Panc1 (cell line): ENCODE measurements around the gene LGALS1. TPM values are rescaled to one million over a fixed set of nuclear protein-coding genes. Genes with fewer than 3 reads are reported as not detected.

ENCODE experiments used
- ATAC-seq: fragments of 200-7000 bp; cut with Tn5 transposase; 2 replicates; pipeline ENCODE4 v1.9.1; 2020; ENCODE audit warnings: mild to moderate bottlenecking, moderate library complexity
- BruUV-seq: library from RNA; stranded (reverse); fragments of 400-500 nt; replicated peaks from 2 replicates; lab custom pipeline; 2021; lab: Mats Ljungman, UMichigan
- CTCF ChIA-PET: fragments of 300-600 bp; sonication (Branson Sonifier 250); formaldehyde crosslinking; loops from one replicate; lab custom pipeline; 2022; ENCODE audit warnings: antibody characterized with exemption; lab: Charles Lee
- POLR2A ChIA-PET: fragments of 300-600 bp; sonication (Branson Sonifier 250); formaldehyde crosslinking; loops from one replicate; lab custom pipeline; 2022; ENCODE audit warnings: antibody characterized with exemption; lab: Charles Lee
- DNase-seq: peaks from one replicate; pipeline ENCODE4 v3.0.0-alpha.2; 2010; ENCODE audit warnings: low read depth, low spot score
- H3K27ac ChIP-seq: 2 replicates; pipeline ENCODE4 v1.5.1; 2011; ENCODE audit warnings: mild to moderate bottlenecking, low read length, inconsistent platforms
- H3K27me3 ChIP-seq: fragments of 200-500 bp; sonication (Bioruptor generic); 2 replicates; pipeline ENCODE4 v1.6.0; 2014; ENCODE audit warnings: low read length, inconsistent platforms; ENCODE audit not compliant: control insufficient read depth, insufficient read depth
- H3K36me3 ChIP-seq: fragments of 200-500 bp; sonication (Bioruptor generic); 2 replicates; pipeline ENCODE4 v1.5.1; 2014; ENCODE audit warnings: inconsistent platforms, mild to moderate bottlenecking, low read length, moderate library complexity; ENCODE audit not compliant: control insufficient read depth, insufficient read depth
- H3K4me1 ChIP-seq: 2 replicates; pipeline ENCODE4 v1.5.1; 2011; ENCODE audit warnings: inconsistent platforms, mild to moderate bottlenecking, low read length, moderate library complexity; ENCODE audit not compliant: control insufficient read depth, insufficient read depth
- H3K4me3 ChIP-seq, 2 experiments: 2 replicates each; pipeline ENCODE4 v1.5.1; 2011 to 2012; ENCODE audit warnings: low read depth in 2 of 2, low read length in 2 of 2, mild to moderate bottlenecking in 2 of 2, inconsistent platforms in 1 of 2, moderate library complexity in 1 of 2
- H3K9me3 ChIP-seq: fragments of 200-500 bp; sonication (Bioruptor generic); 2 replicates; pipeline ENCODE4 v1.5.1; 2014; ENCODE audit warnings: low read depth, mild to moderate bottlenecking, inconsistent platforms, low read length, moderate library complexity; ENCODE audit not compliant: control insufficient read depth, insufficient read depth
- POLR2AphosphoS5 ChIP-seq: IDR thresholded peaks from 2 replicates; pipeline ENCODE4 v1.6.1; 2012; ENCODE audit warnings: mild to moderate bottlenecking, low read depth, low read length, moderate library complexity
- SIN3A ChIP-seq: IDR thresholded peaks from 2 replicates; pipeline ENCODE4 v1.6.1; 2012; ENCODE audit warnings: low read depth, mild to moderate bottlenecking, low read length, moderate library complexity, borderline replicate concordance; ENCODE audit not compliant: insufficient read depth
- TCF7L2 ChIP-seq: IDR thresholded peaks from 2 replicates; pipeline ENCODE4 v1.6.1; 2011; ENCODE audit warnings: mild to moderate bottlenecking, low read depth, low read length, inconsistent platforms
- in situ Hi-C: cut with HindIII; loops from 2 replicates; pipeline ENCODE4 v1.10.0; 2016; ENCODE audit warnings: low sequenced_read_pairs, low pct_unique_long_range_greater_than_20kb
- intact Hi-C: fragments of 100-400 bp; cut with micrococcal nuclease; formaldehyde crosslinking; loops from one replicate; pipeline ENCODE4 v1.10.0; 2022; ENCODE audit not compliant: unreplicated experiment
- total RNA-seq: library from RNA; stranded (reverse); gene quantifications from one replicate; pipeline ENCODE4 v1.2.1, GENCODE V29; 2021; ENCODE audit not compliant: unreplicated experiment
- TF ChIP-seq, protein P1 (sequence below): fragments of 450-650 bp; IDR thresholded peaks from 2 replicates; pipeline ENCODE4 v1.5.1; 2017; ENCODE audit warnings: mild to moderate bottlenecking
- TF ChIP-seq, protein P2 (sequence below), 2 experiments: IDR thresholded peaks; 2 replicates each; pipeline ENCODE4 v1.6.1; 2011 to 2012; ENCODE audit warnings: low read depth in 2 of 2, control low read depth in 1 of 2, low read length in 1 of 2, mild to moderate bottlenecking in 1 of 2, moderate library complexity in 1 of 2; ENCODE audit not compliant: insufficient read depth in 1 of 2

The LGALS1 gene
- total RNA-seq, 1 experiment from 2014 or later, result 1,518 TPM

DNA sequence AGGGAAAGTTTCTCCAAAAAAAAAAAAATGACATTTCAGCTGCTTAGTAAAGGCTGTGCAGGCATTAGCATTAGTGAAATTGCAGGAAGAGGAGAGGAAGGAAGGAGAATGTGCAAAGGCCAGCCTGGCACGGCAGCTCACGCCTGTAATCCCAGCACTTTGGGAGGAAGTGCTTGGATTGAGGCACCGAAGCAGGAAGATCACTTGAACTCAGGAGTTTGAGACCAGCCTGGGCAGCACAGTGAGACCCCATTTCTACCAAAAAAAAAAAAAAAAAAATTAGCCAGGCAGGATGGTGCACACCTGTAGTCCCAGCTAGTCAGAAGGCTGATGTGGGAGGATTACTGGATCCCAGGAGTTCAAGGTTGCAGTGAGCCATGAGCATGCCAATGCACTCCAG is 29.2 kb downstream of the LGALS1 start:
- TF ChIP-seq, protein P1, sequence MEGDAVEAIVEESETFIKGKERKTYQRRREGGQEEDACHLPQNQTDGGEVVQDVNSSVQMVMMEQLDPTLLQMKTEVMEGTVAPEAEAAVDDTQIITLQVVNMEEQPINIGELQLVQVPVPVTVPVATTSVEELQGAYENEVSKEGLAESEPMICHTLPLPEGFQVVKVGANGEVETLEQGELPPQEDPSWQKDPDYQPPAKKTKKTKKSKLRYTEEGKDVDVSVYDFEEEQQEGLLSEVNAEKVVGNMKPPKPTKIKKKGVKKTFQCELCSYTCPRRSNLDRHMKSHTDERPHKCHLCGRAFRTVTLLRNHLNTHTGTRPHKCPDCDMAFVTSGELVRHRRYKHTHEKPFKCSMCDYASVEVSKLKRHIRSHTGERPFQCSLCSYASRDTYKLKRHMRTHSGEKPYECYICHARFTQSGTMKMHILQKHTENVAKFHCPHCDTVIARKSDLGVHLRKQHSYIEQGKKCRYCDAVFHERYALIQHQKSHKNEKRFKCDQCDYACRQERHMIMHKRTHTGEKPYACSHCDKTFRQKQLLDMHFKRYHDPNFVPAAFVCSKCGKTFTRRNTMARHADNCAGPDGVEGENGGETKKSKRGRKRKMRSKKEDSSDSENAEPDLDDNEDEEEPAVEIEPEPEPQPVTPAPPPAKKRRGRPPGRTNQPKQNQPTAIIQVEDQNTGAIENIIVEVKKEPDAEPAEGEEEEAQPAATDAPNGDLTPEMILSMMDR, result no peak
- TF ChIP-seq TCF7L2, result no peak
- TF ChIP-seq, protein P2, sequence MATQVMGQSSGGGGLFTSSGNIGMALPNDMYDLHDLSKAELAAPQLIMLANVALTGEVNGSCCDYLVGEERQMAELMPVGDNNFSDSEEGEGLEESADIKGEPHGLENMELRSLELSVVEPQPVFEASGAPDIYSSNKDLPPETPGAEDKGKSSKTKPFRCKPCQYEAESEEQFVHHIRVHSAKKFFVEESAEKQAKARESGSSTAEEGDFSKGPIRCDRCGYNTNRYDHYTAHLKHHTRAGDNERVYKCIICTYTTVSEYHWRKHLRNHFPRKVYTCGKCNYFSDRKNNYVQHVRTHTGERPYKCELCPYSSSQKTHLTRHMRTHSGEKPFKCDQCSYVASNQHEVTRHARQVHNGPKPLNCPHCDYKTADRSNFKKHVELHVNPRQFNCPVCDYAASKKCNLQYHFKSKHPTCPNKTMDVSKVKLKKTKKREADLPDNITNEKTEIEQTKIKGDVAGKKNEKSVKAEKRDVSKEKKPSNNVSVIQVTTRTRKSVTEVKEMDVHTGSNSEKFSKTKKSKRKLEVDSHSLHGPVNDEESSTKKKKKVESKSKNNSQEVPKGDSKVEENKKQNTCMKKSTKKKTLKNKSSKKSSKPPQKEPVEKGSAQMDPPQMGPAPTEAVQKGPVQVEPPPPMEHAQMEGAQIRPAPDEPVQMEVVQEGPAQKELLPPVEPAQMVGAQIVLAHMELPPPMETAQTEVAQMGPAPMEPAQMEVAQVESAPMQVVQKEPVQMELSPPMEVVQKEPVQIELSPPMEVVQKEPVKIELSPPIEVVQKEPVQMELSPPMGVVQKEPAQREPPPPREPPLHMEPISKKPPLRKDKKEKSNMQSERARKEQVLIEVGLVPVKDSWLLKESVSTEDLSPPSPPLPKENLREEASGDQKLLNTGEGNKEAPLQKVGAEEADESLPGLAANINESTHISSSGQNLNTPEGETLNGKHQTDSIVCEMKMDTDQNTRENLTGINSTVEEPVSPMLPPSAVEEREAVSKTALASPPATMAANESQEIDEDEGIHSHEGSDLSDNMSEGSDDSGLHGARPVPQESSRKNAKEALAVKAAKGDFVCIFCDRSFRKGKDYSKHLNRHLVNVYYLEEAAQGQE (IDR thresholded peaks at IDR 0.05; ENCODE audit: insufficient read depth in 1 of 2, low read depth in 2 of 2, low read length in 1 of 2), result no peak
- no peak for TF ChIP-seq SIN3A
- no peak for TF ChIP-seq POLR2AphosphoS5
- H3K27ac ChIP-seq, result no peak overlapping the region
- no peaks in the 10 kb centered on the region for H3K9me3 ChIP-seq
- ChIA-PET CTCF (no interaction called here), POLR2A (interaction anchor here (0.6 kb wide), 1 partner anchor 24 kb away, joined by 8 read pairs; no protein-coding TSS in a partner anchor)
- no peaks in the 10 kb centered on the region for H3K4me1 ChIP-seq
- intact Hi-C loops (no loop called here), in situ Hi-C loops (no loop called here)
- no TSS peak for BruUV-seq
- no peaks in the 10 kb centered on the region for H3K36me3 ChIP-seq
- H3K27me3 ChIP-seq, result no peaks in the 10 kb centered on the region
- H3K4me3 ChIP-seq, result no peak overlapping the region
- ATAC-seq (no peak), DNase-seq (no peak)

DNA sequence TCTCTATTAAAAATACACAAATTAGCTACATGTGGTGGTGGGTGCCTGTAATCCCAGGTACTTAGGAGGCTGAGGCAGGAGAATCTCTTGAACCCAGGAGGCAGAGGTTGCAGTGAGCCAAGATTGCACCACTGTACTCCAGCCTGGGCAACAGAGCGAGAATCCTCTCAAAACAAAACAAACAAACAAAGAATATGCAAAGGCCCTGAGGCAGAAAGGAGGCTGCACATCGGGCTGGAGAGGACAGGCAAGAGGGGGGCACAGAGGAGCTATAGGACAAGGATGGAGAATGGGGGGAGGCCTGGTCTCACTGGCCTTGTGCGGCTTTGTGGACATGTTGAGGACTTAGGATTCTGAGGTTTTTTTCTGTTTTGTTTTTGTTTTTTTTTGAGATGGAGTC is 29.8 kb downstream of the LGALS1 start:
- DNase-seq (no peak), ATAC-seq (no peak)
- TF ChIP-seq POLR2AphosphoS5 (no peak), TCF7L2 (no peak), SIN3A (no peak)
- TF ChIP-seq, protein P2 (IDR thresholded peaks at IDR 0.05; ENCODE audit: insufficient read depth in 1 of 2, low read depth in 2 of 2, low read length in 1 of 2), result no peak
- TF ChIP-seq, protein P1, result no peak
- Histone ChIP-seq H3K27me3 (no peaks in the 10 kb centered on the region), H3K4me3 (no peak overlapping the region), H3K4me1 (no peaks in the 10 kb centered on the region), H3K36me3 (no peaks in the 10 kb centered on the region), H3K9me3 (no peaks in the 10 kb centered on the region), H3K27ac (no peak overlapping the region)
- in situ Hi-C loops, result no loop called here
- intact Hi-C loops, result no loop called here
- CTCF ChIA-PET, result no interaction called here
- POLR2A ChIA-PET, result no interaction called here
- BruUV-seq, result no TSS peak
